Activated effector memory CD4-positive, alpha-beta T cell treated with Interleukin-2 at 50 U/mL for 16 hours (primary cell): ENCODE data around the gene CALHM3.

Source experiments
- DNase-seq: peaks from one replicate; pipeline ENCODE4 v3.0.0-alpha.2; 2020

Gene CALHM3

DNA sequence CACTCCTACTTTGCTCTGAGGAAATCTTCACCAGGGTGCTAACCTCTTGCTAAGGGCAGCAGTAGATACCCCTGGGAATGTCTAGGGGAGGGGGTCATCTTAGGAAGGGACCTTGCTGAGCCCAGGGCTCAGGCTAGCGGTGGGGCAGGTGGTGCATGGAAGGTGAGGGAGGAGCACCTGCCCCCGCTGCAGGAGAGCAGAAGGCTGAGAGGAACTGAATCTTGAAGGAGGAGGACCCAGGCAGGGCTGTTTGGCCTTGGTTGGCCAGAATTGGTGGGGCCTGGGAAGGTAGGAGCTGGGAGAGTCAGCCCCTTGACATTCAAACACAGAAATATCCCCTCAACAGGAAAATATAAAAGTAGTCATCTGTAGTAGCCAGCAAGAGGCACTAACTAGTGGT lies 7.0 kb downstream of the CALHM3 start:
- no peak for DNase-seq

DNA sequence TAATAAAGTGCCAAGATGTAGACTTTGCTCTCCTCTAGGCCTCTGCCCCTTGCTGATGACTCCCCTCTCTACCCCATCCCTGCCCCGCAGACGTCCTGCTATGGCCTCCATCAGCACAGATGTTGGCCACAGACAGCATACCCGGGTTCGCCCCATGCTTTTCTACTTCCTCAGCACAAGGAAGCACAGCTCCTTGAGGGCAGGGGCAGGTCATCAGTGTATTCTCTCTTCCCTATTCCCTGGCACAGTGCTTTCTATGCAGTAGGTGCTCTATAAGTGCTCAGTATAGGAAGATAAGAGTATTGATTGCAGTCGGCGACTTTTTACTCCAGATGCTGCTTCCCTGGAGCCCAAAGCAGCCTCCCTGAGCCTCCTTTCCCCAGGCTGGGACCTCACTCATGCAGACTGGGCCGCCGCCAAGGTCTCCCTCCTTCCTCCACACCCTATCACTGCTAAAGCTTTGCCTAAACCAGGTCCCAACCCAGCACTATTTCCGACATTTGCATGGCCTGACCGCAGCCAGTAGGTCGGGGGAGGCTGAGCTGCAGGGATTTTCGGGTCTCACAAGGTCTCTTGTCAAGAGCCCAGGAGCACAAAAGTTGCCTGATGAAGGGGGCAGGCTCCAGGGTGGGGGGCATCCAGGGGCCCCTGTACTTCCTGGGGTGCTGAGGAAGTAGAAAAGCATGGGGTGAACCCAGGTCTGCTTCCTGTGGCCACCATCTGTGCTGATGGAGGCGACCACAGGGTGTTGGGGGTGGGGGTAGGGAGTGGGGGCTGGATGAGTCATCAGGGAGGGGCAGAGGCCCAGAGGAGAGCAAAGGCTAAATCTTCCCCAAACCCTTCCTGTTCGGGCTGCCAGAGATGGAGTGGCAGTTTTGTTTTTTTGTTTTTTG lies 8.0 kb downstream of the CALHM3 start:
- peak; percentile 82 for DNase-seq

DNA sequence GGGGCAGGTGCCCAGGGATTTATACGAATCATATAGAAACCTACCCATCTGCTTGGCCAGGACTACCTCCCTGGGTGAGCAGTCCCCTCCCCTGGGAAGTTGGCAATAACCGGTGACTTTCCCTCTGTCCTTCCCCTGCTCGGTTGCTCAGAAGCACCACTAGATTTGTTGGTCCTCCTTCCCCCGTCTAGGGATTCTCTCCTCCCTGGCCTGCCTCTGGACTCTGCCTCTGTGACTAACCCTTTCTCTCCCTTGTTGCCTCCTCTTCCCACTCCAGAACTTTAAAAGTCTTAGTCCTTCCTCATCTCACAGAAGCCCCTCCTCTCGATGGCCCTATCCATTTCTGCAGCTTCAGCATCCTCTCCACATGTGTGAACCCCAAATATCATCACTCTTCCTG lies 9.8 kb downstream of the CALHM3 start:
- no peak for DNase-seq

DNA sequence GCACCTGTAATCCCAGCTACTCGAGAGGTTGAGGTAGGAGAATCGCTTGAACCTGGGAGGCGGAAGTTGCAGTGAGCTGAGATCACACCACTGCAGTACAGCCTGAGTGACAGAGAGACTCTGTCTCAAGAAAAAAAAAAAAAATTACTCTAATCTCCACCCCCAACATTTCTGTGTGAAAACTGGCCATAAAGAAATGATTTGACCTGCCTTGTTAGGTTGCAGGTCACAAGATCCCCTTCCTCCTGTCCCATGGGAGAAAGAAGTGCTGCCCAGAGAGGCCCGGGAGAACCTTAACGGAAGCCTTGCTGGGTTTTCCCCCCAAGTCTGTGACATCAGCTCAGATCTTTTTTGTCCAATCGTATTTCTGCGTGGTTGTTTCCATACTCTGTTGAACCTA lies 11.6 kb downstream of the CALHM3 start:
- DNase-seq = no peak

DNA sequence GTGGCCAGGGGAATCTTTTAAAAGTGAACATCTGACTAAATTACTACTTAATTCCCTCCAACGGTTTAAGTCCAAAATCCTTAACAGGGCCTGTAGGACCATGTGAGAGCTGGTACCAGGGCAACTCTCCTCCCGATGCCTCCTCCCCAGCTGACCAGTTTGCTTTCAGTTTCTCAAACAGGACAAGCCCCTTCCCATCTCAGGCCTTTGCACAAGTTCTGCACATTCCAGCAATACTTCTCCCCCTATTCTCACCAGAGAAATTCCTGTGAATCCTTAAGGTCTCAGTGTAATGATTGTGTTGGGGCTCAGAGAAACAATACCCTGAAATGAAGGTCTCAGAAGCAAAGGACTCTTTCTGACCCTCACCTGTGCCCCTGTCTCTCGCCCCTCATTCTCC lies 12.3 kb downstream of the CALHM3 start:
- DNase-seq = no peak

DNA sequence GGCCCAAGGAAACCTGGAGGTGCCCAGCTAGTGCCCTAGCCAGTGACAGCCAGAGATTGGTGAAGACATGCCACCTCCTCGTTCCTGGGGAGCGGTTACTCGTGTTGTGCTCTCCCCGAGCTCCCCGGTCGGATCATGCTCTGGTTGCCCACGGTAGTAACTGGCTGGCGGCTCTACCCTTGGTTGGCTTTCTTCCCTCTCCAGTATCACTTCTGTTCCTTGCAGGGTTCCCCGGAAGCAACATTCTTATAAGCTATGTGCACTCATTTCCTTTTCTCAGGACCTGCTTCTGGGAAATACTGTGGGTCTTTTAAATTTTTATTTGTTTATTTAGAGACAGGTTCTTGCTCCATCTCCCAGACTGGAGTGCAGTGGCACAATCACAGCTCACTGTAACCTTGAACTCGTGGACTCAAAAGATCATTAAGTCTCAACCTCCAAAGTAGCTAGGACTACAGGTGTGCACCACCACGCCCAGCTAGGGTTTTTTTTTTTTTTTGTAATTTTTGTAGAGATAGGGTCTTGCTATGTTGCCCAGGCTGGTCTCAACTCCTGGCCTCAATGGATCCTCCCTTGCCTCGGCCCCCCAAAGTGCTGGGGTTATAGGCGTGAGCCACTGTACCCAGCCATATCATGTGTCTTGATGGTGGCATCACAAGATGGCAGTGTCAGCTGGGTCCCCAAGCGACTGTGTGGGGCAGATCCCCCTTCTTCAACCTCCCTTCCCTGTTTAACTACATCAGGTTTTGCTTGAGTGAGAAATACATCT lies 13.4 kb downstream of the CALHM3 start:
- no peak for DNase-seq

DNA sequence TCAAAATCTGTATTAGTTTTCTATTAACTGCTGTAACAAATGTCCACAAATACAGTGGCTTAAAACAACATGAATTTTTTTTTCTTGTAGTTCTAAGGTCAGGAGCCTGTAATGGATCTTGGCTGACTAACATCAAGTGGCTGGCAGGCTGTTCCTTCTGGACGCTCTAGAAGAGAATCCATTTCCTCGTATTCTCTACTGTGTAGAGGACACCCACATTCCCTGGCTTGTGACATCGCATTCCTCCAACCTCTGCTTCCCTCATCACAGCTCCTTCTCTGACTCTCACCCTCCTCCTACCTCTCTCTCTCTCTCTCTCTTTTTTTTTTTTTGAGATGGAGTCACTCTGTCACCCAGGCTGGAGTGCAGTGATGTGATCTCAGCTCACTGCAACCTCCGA lies 15.5 kb downstream of the CALHM3 start:
- no peak for DNase-seq

DNA sequence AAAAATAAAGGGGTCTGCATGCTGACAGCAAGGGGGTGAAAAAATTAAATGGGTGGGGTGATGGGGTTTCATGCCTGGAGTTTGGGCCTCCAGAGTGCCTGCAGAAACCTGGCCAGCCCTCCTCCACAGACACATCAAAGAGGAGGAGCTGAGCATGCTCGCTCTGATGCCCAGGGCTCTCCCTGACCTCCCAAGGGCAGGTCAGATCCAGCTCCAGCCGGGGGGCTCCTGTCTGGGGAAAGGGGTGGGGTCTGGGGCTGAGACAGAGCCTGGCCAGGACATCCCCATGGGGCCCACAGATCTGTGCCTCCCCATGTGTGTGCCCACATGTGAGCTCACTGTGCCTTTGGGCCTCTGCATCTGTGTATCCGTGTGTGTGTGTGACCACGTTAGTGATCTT lies 19.4 kb downstream of the CALHM3 start:
- no peak for DNase-seq

DNA sequence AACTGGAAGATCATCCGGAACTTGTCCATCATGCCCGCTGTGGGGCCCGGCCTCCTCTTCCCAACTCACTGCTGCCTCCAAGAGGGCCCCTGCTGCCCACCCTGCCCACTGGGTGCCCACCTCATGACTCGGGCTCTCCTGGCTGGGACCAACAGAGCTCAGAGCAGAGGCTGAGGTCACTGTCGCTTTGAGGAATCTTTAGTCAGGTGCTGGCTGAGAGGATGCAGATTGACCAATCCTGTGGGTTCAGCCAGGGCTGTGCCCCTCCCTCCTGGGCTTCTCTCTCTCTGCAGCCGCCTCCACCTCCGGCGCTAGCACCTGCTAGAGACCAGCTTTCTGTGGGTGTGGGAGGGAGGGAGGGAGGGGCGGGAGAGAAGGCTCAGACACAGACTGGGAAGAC lies 20.3 kb downstream of the CALHM3 start, which contains the start of gene CALHM1:
TSS of gene CALHM1 (minus strand) at position 181 of the 400 bp plus-strand sequence. CDS start at position 32, 149 bp downstream.
- DNase-seq = no peak

DNA sequence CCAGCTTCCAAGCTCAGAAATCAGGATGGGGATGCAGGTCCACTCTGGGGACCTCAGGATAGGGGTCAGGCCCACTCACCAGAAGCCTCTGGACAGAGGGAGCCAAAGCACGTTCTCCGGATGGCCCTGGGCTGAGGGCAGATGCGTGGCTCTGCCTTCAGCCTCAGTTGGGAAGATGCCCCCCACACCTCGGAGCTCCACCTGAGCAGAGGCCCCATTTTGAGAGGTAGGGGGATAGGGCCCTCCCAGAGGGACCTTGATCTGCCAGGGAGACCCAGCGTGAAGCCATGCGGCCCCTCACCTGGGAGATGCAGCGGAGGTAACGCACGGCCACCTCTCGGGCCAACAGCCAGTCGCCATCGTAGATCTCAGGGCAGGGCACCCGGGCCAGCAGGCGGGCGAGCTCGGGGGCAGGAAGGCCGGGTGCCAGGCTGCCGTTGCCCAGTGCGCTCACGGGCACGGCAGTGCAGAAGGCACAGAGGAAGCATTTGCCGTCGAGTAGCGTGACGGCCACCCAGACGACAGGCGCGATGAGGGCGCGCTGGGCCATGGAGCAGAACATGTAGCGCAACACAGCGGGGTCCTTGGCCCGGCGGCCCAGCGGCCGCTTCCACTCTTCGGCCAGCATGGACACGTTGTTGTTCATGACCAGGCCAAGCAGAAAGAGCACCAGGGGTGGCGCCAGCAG lies 21.0 kb downstream of the CALHM3 start:
- no peak for DNase-seq

DNA sequence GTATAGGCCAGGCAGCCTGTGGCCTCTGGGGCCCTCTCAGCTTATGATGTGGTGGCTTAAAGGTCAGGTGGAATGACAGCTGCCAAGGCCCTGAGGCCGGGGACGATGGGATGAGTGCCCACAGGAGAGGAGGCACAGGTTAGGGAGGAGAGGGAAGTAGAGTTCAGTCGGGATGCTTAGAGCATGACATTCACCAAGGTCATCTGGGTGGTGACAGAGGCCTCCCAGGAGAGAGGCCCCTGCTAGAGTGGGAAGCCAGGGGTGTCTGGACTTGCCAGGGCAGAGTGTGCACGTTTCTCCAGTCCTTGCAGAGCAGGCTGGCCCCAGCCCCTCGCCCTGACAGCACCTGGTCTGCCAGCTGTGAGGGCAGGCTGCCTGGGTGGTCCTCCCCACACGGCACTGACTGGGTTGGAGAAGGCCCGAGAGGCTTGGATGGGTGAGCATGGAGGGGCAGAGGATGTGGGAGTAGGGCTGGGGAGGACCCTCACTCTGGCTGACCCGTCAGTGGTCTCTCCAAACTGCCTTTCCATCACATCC lies 21.8 kb downstream of the CALHM3 start:
- no peak for DNase-seq

DNA sequence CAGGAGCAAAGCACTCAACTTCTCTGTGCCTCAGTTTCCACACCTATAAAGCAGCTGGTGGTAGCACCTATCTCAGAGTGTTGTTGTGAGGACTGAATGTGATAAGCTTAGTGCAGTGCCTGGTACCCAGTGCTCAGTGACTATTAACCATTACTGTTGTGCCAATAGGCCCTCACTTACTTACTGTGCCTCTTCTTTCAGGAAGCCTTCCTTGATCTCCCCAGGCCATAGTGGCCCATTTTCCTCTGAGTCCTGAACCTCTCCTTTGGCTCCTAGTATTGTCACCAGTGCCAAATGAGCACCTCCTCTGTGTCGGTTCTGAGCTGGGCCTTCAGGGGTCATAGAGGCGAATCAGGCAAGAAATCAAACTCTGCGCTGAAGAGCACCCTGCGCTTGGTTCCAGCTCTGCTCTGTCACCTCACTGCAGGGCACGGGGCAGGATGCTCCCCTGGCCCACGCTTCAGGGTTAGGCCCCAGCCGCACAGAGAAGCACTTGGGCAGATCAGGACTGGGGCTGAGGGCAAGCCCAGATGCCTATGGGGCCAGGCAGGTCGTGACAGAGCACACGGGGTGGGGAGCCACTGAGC lies 22.9 kb downstream of the CALHM3 start:
- no peak for DNase-seq

DNA sequence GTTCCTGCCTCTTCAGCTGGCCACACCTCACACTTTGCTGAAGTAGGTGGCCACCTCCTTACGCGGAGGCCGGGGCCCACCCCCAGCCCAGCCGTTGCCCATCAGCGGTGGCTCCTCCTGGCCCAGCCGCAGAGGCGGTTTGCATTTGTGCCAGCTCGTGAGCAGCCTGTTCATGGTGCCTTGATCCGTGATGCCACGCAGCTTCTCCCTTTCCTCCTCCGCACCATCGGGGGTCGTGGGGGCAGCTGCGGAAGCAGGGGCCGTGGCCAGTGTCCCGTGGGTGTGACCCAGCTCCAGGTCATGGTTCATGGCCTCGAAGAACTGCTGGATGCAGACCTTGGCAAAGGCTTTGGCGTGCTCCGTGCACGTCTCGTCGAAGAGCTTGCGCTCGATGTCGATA lies 23.8 kb downstream of the CALHM3 start:
- DNase-seq = no peak

DNA sequence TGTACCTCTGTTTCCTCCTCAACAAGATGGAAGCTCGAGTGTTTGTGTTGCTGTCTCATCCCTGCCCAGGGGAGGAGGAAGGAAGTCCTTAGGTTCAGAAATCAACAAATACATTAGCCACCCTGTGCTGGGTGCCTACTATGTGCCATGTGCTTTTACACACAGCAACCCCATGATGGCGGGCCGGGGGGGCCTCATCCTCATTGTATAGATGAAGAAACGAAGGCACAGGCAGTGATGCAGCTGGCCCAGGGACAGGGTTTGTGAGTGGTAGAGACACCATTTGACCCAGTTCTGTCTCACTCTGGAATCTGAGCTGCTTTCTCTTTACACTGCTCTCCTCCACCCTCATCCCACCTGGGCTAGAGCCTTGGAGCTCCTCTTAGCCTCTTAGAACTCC lies 25.0 kb downstream of the CALHM3 start:
- no peak for DNase-seq

DNA sequence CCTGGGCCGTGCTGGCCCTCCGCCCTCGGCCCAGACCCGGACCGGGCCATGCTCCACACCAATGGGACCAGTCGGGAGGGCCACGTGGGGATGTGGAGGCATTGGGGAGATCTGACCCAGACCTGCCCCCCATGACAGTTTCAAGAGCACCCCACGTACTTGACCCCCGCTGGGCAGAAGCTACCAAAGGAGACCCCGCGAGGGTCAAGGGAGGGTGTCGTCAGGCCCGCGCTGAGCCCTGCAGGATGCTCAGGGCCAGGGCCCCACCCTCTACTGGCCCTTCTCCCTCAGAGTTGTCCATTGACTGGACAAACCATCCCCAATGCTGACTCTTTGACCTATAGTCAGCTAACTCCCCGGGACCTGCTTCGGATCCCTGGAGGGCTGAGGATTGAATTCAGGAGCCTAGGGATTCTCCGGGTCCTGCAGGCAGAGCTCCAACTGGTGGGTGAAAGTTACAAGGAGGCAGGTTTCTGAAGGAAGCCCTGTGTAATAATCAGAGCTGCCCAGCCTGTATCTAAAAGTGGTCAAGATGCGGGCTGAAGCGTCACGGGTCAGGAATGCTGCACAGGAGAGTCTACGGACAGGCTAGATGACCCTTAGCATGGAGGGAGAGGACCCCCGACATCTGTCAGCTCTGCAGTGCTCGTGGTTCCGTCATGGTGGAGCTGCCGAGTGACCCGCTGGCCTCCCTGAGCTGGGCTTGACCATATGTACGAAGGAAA lies 26.4 kb downstream of the CALHM3 start:
- DNase-seq = no peak

DNA sequence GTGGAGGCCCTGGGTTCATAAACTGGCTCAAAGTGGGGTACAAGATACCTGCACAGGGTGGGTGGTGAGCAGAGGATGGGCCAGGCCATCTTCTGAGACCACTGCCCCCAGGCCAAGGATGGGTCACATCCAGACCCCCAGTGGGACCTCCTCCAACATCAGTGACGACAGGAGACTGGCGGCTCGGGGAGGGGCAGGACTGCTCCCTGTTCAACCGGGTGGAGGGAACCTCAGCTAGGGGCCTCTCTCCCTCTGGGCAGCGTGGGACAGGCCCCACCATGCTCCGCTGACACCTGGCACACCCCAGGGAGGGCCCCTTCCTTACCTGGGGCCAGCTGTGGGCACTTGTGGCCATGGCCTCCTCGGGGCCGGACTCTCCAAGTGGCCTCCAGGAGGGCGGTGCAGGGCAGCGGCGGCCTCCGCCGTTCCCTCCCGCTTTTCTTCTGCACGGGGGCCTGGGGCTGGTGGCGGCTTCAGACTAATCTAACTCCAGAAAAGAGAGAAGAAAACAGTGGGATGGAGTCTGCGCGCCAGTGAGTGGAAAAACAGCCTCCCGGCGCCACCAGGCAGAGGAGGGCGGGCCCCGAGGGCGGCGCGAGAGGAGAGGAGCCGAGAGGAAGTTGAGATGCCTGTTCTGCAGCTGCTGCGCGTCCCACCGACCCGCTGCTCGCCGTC lies 27.1 kb downstream of the CALHM3 start, which contains the start of gene CALHM2:
TSS of gene CALHM2 (minus strand) at position 540 of the 675 bp plus-strand sequence. CDS start 2,429 bp downstream, outside the sequence.
- DNase-seq = peak; percentile 48

DNA sequence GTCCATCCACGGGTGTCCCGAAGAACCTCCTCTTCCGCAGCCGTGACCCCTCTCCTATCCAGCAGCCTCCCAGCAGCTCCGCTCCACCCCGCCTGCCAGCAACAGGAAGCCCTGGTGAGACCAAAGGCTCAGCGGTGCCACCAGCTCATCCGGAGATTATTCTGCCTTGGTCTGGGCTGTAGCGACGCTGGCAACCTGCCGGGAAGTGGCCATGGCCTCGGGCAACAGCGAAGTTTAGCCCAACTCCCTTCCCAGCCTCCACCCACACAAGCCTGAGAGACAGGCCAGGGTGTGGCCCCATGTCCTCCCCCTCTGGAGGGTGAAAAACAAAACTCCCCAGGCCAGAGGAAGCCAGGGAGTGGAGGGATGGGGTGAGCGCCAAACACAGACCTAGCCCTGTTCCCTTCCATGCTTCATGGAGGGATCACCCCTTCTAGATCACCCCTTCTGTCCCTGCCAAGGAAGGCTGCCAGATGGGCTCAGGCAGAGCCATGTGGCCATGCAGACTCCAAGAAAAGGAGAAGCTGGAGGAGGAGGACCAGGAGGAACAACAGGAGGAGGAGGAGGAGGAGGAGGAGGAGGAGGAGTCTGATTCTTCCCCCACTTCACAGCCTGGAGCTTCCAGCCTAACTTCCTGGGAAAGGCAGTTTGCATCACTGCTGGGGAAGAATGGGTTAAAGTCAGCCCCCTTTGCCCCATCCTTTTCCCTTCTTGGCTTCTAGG lies 27.8 kb downstream of the CALHM3 start:
- DNase-seq = peak; percentile 53

DNA sequence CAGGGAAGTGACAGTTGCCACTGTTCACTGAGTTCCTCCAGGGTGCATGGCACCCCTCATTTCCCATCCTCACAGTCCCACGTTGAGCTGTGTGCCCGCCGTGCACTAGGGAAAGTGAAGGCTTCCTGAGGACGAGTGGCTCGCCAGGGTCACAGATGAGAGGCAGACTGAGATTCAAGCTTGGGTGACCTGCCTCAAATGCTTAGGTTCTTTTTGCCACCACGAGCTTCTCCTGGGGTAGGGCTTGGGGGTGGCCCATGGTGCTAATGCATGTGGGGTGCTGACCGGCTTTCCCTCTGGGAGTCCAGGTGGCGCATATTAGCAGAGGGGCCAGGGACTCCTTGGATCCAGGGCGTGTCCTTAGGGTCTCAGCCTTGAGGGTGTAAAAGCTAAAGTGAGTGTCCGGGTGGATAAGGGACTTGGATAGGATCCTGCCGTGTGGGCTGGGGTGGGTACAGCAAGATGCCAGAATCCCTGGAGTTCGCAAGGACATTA lies 28.8 kb downstream of the CALHM3 start:
- no peak for DNase-seq

DNA sequence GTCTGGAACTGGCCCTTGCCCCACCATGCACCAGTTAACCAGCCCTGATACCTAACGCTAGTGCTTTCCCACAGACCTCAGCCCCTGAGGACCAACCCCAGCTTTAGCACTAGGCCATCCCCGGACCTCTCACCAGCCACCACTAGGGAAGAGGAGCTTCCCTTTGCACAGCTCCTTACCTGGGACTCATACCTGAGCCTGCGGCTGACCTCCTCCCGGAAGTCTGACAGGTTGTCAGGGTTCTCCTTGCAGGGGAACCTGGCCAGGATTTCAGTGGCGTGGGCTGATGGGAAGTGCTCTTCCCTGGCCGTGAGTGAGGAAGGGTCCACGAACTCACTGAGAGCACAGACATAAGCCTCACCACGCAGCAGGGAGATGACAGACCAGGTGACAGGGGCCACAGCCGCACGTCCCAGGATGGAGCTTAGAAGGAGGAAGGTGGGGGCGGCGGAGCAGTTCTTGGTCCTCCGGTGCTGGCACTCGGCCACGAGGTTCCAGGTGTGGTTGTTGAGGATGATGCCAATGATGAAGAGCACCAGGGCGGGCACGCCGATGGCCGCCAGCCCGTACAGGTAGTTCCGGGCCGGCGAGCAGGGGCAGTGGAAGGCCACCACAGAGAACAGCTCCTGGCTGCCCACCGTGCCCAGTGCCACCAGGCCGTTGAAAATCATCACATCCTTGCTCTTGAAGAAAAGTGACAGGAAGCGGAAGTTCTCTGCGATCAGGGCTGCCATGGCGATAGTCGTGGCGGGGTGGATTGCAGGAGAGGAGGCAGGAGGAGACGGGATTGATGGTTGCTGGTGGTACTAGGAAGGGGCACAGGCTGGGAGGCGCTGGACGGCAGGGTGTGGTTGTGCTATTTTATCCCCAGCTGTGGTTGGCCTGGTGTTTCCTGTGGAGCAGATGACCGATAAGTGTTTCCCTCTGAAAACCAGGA lies 29.6 kb downstream of the CALHM3 start:
- DNase-seq = no peak
